ENCODE results near the gene AQP4.

- TF ChIP-seq, protein P1, sequence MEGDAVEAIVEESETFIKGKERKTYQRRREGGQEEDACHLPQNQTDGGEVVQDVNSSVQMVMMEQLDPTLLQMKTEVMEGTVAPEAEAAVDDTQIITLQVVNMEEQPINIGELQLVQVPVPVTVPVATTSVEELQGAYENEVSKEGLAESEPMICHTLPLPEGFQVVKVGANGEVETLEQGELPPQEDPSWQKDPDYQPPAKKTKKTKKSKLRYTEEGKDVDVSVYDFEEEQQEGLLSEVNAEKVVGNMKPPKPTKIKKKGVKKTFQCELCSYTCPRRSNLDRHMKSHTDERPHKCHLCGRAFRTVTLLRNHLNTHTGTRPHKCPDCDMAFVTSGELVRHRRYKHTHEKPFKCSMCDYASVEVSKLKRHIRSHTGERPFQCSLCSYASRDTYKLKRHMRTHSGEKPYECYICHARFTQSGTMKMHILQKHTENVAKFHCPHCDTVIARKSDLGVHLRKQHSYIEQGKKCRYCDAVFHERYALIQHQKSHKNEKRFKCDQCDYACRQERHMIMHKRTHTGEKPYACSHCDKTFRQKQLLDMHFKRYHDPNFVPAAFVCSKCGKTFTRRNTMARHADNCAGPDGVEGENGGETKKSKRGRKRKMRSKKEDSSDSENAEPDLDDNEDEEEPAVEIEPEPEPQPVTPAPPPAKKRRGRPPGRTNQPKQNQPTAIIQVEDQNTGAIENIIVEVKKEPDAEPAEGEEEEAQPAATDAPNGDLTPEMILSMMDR (conservative IDR thresholded peaks at IDR 0.05 in 1 of 2, IDR thresholded peaks at IDR 0.05 in 1 of 2; ENCODE audit: low read depth in 1 of 2, low read length in 2 of 2), result no peak
- TF ChIP-seq EZH2 (IDR thresholded peaks at IDR 0.05; ENCODE audit: low read length, missing control alignments), result no peak
Measured at GRCh38 chr18:26853401-26853800, 12.1 kb downstream of the AQP4 start.

Measured in fibroblast of lung (primary cell).